CD4-positive, alpha-beta T cell treated with Interleukin-1 beta for 1 hour (primary cell): ENCODE data around the gene ARID1A.

Experiments
- DNase-seq, 2 donors: peaks; one replicate each; pipeline ENCODE4 v3.0.0-alpha.2; 2020 to 2022

Gene ARID1A

DNA sequence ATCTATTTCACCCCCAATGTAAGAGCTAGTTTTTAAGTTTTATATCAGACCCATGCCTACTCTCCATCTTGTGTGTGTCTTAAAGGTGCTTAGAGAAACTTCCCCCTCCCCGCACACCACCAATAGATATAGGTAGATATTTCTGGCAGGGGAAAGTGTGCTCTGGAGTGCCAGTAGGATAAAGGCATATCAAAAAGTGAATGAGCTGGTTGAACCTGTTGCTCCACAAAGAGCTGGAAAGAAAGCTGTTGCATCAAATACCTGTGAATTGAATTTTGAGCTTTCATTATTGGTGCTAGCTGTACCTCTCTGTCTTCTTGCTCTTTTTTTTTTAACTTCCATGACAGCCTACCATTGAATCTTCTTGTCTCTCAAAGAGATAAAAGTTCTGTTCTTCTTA lies 32.8 kb downstream of the ARID1A start:
- no peak for DNase-seq

DNA sequence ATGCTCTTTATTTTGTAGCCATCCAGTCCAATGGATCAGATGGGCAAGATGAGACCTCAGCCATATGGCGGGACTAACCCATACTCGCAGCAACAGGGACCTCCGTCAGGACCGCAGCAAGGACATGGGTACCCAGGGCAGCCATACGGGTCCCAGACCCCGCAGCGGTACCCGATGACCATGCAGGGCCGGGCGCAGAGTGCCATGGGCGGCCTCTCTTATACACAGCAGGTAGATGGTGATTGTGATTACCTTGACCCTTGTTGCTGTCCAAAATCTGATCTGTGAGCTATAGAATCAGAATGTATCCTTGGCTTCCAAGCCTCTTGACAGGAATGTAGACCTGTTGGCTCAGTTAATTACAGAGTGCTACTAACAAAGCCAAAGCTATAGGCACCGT lies 33.8 kb downstream of the ARID1A start:
- DNase-seq, result no peak

DNA sequence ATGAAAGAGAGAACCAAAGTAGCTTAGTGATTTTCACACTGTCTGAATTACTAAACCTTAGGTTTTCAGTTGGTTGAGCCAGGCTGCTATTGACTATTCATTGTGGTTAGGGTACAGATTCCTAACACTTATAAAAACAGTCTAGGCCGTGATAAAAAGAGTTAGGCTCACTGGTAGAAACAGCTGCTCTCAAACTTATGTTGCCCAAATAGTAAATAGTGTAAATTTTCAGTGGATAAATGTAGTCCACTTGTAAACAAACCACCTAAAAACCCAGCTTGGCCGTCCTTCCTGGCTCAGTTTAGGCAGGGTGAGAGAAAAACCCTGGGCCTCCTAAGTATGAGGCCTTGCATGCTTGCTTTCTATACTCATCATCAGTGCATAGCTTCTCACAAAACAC lies 34.9 kb downstream of the ARID1A start:
- DNase-seq, result no peak

DNA sequence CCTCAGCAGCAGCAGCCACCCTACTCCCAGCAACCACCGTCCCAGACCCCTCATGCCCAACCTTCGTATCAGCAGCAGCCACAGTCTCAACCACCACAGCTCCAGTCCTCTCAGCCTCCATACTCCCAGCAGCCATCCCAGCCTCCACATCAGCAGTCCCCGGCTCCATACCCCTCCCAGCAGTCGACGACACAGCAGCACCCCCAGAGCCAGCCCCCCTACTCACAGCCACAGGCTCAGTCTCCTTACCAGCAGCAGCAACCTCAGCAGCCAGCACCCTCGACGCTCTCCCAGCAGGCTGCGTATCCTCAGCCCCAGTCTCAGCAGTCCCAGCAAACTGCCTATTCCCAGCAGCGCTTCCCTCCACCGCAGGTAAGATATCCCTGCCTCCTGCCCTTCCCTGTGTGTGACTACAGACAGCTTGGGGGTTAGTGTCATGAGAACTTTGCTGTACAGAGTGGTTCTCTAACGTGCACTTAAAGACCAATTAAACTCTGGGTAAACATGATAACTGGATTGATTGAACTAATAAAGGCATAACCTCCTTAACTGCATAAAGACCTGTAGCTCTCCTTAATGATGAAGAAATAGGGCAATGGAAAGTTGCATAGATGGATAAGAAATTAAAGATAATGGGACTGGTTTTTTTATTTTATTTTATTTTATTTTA lies 35.6 kb downstream of the ARID1A start:
- no peak for DNase-seq

DNA sequence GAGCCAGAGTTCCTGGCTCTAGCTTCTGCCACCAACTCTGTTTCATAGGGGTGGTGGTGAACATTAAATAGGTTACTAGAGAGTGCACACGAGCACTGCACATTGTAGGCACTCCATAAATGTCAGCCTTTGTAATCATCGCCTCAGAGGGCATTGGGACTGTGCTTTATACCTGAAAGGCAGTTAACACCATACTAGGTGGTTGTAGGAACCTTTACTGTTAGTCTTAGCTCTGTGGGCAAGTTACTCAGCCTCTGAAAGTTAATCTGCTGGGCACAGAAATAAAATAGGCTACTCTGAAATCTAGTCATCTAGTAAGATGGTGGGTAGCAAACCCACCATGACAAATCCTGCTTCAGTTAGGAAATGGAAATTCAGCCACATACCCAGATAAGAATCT lies 37.6 kb downstream of the ARID1A start:
- DNase-seq, result no peak

DNA sequence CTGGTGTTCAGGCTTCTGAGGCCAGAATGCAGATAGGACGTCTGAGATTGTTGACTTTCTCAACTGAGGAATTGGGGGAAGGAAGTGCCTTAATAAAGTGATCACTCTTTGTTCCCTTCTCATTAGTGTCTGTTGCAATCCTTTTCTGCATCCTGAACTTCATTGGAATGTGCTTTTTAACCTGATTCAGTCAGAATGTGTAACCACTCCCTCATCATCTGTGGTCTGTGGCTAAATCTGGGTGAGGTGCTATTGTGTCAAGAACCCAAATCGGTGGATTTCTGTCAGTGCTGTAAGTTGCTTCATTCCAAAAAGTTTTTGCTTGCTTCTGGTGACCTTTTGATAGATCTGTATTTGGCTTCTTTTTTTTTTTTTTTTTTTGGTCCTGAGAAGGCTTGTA lies 38.2 kb downstream of the ARID1A start:
- peak in 1 of 2 donors; percentile 40 for DNase-seq

DNA sequence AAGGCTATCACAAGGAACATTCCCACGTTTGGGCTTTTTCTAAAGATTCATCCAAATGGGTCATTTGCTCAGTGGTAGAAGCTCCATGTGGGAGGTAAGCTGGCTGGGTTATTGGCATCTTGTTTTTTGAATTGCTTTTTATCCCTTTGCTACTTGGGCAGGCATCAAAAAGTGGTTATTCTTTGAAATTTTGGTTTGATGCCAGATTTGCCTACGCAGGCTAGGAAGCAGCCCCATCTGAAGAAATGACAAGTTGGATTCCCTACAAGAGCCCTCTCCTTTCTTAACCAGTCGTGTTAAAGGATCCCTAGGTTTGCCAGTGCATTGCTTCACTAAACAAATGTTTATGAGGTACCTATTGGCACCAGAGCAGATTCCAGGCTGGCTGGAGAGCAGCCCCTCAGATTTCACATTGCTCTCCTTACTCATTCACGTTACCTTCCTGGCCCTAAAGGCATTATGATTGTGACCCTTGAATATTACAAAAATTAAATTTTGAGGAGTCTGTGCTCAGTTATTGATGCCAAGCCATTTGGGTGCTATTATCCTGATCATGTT lies 38.8 kb downstream of the ARID1A start:
- DNase-seq, result no peak

DNA sequence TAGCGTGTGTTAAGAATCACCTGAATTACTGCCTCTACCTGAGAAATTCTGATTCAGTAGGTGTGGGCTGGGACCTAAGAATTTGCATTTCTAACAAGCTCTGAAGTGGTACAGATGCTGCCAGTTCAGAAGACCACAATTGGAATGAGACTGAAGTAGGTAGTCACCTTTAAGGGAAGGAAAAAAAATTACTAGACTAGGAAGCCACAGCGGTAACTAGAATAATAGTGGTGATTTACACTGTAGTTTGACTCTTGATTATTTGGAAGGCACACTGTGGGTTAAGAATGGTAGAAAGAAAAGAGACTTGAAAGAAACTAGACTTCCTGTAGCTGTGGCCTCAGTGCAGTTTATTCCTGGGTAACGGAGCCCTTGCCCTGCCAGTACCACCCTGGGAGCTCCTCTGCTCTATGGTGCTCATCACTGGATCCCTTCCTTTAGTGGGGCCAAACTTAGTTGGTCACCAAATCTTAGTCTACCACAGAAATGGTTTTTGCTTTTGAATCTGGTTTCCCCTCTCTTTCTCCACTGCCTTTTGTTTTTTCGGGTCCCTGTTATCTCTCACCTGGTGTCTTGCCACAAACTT lies 43.6 kb downstream of the ARID1A start:
- peak in 1 of 2 donors; percentile 24 for DNase-seq

DNA sequence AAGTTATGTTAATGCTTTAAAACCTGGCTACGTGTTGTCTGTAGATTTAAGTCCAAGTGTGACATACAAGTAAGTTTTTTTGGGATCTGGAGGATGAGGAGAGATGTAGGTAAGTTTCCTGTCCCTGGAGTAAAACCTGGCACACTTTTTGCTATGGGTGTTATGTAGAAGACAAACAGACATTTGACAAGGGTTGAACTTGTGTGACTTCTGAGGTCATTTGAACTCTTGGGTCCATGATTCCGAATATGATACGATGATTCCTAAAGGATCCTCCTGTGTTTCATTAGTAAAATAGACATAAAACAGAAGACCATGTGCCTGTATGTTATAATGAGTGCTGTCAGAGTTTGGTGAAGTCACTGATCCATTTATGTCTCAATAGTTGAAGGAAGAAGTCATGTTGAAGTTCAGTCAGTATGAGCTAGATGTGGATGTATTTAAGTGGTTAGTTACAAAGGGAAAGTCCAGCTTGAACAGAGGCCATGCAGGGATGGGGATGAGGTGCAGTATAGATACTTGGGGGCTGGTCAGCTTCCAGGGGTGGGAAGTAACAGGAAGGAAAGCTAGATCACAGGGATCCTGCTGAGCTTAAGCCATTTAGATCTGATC lies 44.3 kb downstream of the ARID1A start:
- no peak for DNase-seq

DNA sequence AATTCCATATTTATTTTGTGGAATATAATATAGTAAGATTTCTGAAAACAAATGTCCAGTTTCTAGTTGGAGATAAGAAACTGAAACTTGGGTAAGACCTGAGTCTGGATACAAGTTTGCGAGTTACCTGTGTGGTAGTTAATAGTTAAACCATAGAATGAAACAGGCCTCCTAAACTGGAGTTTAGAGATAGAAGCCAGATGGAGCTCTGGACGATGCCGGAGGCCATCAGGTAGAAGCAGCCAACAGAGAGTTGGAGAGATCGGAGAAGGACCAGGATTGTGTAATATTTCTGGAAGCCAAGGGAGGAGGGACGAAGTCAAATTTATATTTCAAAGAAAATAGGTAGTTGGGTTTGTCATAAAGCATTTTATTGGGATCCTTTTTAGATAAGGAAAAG lies 45.1 kb downstream of the ARID1A start:
- DNase-seq, result no peak

DNA sequence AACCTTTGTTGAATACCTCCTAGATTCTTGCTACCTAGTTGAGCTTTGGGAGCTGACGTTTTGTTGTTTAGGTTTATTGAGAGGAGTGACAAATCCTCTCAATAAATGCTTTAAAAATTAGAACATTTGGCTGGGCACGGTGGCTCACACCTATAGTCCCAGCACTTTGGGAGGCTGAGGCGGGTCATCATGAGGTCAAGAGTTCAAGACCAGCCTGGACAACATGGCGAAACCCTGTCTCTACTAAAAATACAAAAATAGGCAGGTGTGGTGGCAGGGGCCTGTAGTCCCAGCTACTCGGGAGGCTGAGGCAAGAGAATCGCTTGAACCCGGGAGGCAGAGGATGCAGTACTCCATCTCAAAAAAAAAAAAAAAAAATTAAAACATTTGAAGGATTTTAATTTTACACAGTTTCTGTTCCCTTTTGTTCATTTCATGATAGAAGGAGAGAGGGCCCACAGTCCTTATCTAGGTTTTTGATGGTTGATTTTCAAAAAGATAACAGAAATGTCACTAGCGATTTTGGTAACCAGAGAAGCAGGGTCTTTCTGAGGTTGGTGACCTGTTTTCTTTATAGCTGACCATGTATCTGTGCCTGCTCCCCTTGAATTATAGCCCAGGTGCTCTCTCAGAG lies 47.7 kb downstream of the ARID1A start:
- no peak for DNase-seq

DNA sequence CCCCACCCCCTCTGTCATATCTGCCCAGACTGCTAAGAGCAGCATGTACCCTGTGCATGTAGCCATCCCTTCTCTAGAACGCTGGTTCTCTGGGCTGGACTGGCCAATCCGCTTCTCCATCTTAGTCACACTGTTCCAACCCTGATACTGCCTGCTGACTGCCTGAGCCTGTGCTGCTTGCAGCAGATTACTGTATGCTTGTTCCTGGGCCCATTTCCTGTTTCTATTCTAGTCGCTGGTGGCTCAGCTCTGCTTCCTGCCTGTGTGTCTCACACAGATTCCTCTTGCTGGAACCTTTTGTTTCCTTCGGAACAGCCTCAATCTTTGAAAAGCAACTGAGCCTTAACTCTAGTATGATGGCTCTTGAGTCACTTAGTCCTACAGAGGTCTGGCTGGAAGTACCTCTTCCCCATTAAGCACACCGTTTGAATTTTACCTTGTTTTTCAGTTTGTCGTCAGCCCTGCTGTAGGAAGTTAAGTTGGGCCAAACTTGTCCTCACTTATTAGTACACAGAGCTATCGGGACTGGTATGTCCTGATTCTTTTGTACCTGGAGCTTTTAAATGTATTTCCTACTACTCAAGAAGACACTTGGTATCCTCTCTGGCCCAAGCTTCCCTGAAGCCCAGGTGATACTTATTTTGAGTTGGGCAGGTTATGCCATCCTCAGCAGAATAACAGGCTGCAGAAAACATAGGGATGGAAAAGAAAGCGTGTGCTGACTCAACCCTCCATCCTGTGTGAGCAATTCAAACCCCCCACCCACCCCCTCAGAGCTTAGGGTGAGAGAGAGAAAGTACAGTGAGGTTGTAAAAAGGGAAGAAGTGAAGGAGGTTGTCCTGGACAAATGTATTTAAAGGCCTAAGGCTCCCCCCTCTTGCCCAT lies 48.5 kb downstream of the ARID1A start:
- peak; percentile 89 to 92 for DNase-seq

DNA sequence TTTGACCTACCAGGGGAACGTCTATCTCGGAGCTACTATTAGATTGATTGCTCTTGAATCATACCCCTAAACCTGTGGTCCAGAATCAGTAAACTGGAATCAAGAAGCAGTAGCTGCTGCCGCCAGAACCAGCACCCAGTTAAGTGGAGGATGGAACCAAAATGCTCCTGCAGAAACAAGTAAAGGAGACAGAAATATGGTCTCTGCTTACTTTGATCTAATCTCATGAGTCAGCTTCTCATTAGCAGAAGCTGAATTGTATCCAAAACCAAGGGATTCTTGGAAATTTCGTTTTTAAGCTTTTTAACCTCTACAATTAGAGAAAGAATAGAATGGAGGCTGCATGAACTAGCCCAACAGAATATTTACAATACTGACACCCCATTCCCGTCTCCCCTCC lies 49.4 kb downstream of the ARID1A start:
- no peak for DNase-seq

DNA sequence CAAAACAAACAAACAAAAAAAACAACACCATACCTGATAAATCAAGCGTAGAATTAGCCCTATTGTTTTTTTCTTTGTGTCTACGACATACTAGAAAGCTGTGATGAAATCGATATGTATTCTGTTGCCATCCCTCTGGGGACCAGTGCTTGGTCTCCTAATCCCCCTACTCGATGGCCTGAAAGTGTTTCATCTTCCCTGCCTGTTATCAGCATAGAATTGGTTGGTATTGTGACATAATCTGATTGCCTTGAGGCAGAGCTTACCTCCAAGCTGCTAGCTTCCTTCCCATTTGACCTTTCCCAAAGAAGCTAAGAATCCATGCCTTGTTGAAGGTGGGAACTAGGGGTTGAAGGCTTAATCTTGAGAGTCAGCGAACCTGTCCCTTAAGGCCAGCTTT lies 51.2 kb downstream of the ARID1A start:
- no peak for DNase-seq

DNA sequence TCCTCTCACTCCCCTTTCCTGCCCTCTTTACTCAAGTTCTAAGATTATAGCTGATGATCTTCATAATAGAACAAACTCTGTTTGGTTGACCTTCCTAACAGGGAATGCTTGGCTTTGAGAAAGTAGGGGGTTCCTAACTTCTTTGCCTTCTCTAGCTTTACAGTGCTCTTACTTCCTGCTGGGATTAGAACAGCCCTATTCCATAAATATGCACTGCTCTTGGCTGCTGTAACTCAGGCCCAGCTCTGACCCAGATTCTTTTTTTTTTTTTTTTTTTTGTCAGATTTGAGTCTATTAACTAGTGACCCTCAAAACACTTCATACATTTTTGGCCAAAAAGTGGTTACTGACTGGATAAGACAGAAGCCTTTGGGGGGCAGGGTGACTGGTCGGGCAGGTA lies 52.5 kb downstream of the ARID1A start:
- no peak for DNase-seq

DNA sequence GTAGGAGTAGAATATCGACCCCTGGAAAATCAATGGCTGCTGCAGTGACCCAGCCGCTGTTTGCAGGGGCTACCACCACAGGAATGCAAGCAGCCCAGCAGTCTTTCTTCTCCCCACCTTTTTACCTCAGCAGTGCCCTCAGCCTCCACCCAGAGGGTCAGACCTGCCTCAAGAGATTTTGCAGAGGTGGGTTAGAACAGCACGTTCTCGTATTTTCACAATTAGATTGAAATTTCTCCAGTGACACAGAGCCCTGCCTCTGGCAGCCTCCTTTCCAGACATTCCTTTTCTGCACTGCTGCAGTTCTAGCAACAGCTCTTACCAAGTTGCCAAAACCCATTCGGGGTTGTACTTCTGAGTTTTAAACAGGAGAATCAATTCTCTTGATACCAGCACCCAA lies 53.6 kb downstream of the ARID1A start:
- DNase-seq, result no peak

DNA sequence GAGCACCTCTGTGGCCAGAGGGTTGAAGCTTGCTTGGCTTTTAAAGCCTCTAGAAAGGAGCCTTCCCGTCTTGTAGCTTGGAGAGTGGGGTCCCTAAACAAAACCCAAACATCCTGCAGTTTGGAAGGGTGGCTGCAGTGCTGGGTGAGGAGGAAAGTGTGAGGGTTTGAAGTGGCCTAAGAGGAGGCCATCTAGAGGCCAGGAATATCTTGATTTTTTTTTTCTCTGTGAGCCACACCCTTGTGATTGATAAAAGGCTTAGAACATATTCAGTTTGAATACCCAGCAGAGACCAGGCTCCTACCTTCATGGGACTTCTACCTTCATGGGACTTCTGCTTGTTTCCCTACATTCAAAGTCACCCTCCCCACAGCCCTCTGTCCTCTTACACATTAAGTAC lies 54.6 kb downstream of the ARID1A start:
- no peak for DNase-seq

DNA sequence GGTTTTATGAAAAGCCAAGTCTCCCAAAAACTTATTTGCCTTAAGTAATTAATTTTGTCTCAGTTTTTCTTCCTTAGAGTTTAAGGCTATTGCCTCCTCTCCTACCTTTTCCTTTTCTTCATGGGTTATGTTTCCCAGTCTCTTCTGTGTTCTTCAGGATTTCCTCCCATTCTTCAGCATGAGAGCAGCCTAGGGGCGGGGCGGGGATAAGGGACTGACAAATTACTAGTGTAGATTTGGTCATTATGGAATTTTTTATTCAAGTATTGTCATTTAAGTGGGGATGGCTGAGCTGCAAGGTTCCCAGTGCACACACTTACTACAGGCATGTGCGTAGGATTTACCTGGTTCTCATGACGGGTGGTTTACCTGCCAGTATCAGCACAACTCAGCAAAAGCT lies 56.7 kb downstream of the ARID1A start:
- no peak for DNase-seq

DNA sequence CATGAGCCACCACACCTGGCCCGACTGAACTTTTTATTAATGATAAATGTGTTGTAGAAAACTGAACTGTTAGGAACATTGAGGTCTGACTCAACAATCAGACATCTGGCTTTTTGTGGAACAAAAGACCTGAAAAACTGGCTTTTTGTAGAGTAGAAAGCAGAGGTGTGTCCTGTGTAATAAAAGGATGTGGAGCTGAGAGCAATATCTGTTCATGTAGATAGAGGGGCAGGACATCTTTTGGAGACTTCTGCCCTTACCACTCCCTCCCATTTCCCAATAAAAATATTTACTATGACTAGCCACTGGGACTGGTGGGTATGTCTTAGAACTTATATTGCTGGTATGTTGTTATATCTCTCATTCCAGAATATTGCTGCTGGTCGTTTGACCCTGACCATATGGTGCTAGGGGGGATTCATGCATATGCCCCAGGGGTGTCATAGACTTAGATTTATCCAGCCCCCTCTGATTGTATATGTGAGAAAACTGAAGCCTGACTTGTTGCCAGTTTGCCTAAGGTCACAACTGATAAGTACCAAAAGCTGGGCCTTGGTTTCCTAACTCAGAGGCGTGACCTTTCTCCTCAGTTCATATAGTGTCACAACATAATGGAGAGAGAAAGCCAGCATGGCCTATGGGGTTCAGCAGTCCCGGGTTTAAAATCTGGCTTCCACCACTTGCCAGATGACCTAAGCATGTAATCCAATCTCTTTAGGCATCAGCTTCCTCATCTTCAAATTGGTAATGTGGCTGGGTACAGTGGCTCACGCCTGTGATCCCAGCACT lies 58.5 kb downstream of the ARID1A start:
- DNase-seq, result no peak

DNA sequence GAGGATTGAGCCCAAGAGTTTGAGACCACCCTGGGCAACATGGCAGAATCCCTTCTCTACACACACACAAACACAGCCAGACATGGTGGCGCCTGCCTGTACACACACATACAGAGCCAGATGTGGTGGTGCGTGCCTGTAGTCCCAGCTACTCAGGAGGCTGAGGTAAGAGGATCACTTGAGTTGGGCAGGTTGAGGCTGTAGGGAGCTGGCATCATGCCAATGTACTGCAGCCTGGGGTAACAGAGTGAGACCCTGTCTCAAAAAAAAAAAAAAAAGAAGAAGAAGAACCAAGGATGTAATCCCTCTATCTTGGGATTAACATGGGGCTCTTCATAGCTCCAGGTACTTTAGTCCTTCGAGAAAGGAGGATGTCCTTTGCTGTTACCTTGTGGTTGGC lies 62.5 kb downstream of the ARID1A start:
- no peak for DNase-seq

DNA sequence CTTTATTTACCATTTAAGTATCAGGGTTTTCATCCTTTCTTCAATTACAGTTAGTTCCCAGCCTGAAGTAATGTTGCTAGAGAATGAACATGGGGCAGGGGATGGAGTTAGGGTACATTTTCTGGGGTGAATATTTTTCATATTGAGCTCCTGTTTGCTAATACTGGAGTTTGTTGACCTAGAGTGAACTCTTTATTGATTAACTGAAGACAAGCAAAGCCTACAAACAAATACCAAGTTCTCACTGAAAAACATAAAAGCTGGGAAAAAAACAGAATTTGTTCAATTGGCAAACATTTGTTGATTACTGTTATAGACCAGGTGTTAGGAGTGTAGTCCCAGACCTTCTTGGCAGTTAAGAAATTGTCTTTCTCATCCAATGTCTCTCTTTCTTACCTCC lies 63.7 kb downstream of the ARID1A start:
- no peak for DNase-seq

DNA sequence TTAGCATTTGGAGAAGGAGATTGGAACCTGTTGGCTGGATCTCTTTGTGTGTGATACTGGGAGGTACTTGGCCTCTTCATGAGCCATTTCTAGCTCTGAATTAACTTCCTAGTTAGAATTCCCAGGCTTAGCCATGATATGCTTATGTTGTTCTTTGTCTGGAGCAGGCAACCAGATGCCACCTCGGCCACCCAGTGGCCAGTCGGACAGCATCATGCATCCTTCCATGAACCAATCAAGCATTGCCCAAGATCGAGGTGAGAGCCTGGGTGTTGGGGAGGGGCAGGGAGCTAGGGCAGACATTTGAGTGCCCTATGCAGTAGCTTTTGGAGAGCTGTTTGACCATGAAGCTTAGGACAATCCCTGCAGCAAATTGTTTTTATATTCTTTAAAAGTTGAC lies 65.4 kb downstream of the ARID1A start:
- no peak for DNase-seq
